Muscle of leg (tissue), 11 donors: ENCODE measurements around the gene ASB16. TPM values are rescaled to one million over a fixed set of nuclear protein-coding genes. Genes with fewer than 3 reads are reported as not detected.
A peak's percentile ranks its signal among the peaks of the same experiment; 100 is the strongest.

ENCODE experiments used
- DNase-seq: peaks from one replicate; pipeline ENCODE4 v3.0.0; 2013
- H3K27ac ChIP-seq: one replicate; pipeline ENCODE4 v1.5.1; 2013; ENCODE audit warnings: mild to moderate bottlenecking, low read length, control low read depth
- H3K27me3 ChIP-seq: one replicate; pipeline ENCODE4 v1.6.1; 2013; ENCODE audit warnings: low read length; ENCODE audit not compliant: control insufficient read depth, insufficient read depth
- H3K36me3 ChIP-seq: one replicate; pipeline ENCODE4 v1.6.1; 2013; ENCODE audit warnings: low read length; ENCODE audit not compliant: control insufficient read depth, insufficient read depth
- H3K4me1 ChIP-seq: one replicate; pipeline ENCODE4 v1.6.1; 2013; ENCODE audit warnings: low read length; ENCODE audit not compliant: control insufficient read depth, insufficient read depth
- H3K4me3 ChIP-seq: one replicate; pipeline ENCODE4 v1.5.1; 2013; ENCODE audit warnings: low read length, control low read depth
- H3K9me3 ChIP-seq: replicated peaks from 2 replicates; pipeline ENCODE4 v1.6.1; 2013; ENCODE audit warnings: low read depth, low read length; ENCODE audit not compliant: control insufficient read depth
- WGBS: methylation state at CpG from one replicate; pipeline ENCODE4 v1.1.5; 2013; ENCODE audit warnings: missing lambda C conversion rate; ENCODE audit not compliant: insufficient coverage; 5-methylcytosine and 5-hydroxymethylcytosine counted together
- polyA plus RNA-seq, 8 donors: library from polyadenylated mRNA; unstranded; fragments of 120-200 nt; gene quantifications; one replicate each; pipeline versions ENCODE4 v1.2.1 to v1.2.3, GENCODE V29; 2013; ENCODE audit warnings: inconsistent platforms in 1 of 8, low replicate concordance in 1 of 8; ENCODE audit not compliant: insufficient read length in 8 of 8, insufficient read depth in 1 of 8
- total RNA-seq: library from RNA; stranded (reverse); fragments of 120-200 nt; gene quantifications from one replicate; pipeline ENCODE4 v1.2.4, GENCODE V29; 2013

ASB16 gene
- total and polyA plus RNA-seq, 9 donors: 3.3 to 17.9 (median 11.5) TPM

GRCh38 chr17:44218344-44219107, 48.0 kb downstream of the ASB16 start:
- peak overlapping the region; percentile 48 for H3K4me3 ChIP-seq
- H3K4me1 ChIP-seq: peaks cover 31% of the 10 kb centered on the region
- H3K9me3 ChIP-seq: no peaks in the 10 kb centered on the region
- peak overlapping the region; percentile 76 for H3K27ac ChIP-seq
- no peaks in the 10 kb centered on the region for H3K27me3 ChIP-seq
- peak; percentile 98 for DNase-seq
- WGBS: under 1% methylated on average over 49 of the region's 89 CpGs
- peaks cover 45% of the 10 kb centered on the region for H3K36me3 ChIP-seq

- Histone ChIP-seq H3K36me3 (peaks cover 39% of the 10 kb centered on the region), H3K27me3 (no peaks in the 10 kb centered on the region), H3K4me1 (peaks cover 36% of the 10 kb centered on the region), H3K4me3 (peak overlapping the region; percentile 35), H3K9me3 (no peaks in the 10 kb centered on the region), H3K27ac (peak overlapping the region; percentile 55)
- DNase-seq: peak; percentile 91
- under 1% methylated on average over 70 of the region's 73 CpGs for WGBS
These were observed 48.7 kb downstream of the ASB16 start for GRCh38 chr17:44219108-44219615.

GRCh38 chr17:44219616-44220212, 49.2 kb downstream of the ASB16 start, which contains the start of gene UBTF:
Gene UBTF, minus strand, starts transcription at chr17:44219675. Its CDS starts 1,446 bp downstream, at chr17:44218229.
- Histone ChIP-seq H3K4me3 (peak within 1 kb of the TSS; percentile 80), H3K27ac (peak within 1 kb of the TSS; percentile 83), H3K4me1 (peaks cover 36% of the 10 kb centered on the region), H3K9me3 (no peaks in the 10 kb centered on the region), H3K36me3 (peaks cover 33% of the 10 kb centered on the region), H3K27me3 (no peaks in the 10 kb centered on the region)
- WGBS: under 1% methylated on average over 32 of the region's 76 CpGs
- peak; percentile 91 for DNase-seq

- peaks cover 26% of the 10 kb centered on the region for H3K36me3 ChIP-seq
- peak overlapping the region; percentile 83 for H3K27ac ChIP-seq
- H3K27me3 ChIP-seq: no peaks in the 10 kb centered on the region
- under 1% methylated on average over 85 of the region's 108 CpGs for WGBS
- H3K4me3 ChIP-seq: peak overlapping the region; percentile 80
- DNase-seq: peak; percentile 86
- H3K9me3 ChIP-seq: no peaks in the 10 kb centered on the region
- H3K4me1 ChIP-seq: peaks cover 36% of the 10 kb centered on the region
These were observed 49.9 kb downstream of the ASB16 start for GRCh38 chr17:44220213-44221083.

GRCh38 chr17:44221084-44221861, 50.8 kb downstream of the ASB16 start:
- WGBS: 0% methylated on average over 34 of the region's 54 CpGs
- Histone ChIP-seq H3K27me3 (no peaks in the 10 kb centered on the region), H3K27ac (peak overlapping the region; percentile 83), H3K9me3 (no peaks in the 10 kb centered on the region), H3K4me3 (peak overlapping the region; percentile 43), H3K36me3 (peaks cover 18% of the 10 kb centered on the region), H3K4me1 (peaks cover 36% of the 10 kb centered on the region)
- peak; percentile 95 for DNase-seq

- WGBS: 0% methylated on average over 10 of the region's 17 CpGs
- no peak for DNase-seq
- peaks cover 34% of the 10 kb centered on the region for H3K4me1 ChIP-seq
These were observed 51.3 kb downstream of the ASB16 start for GRCh38 chr17:44221862-44222111.

GRCh38 chr17:44222112-44222869, 51.8 kb downstream of the ASB16 start:
- DNase-seq: peak; percentile 84
- Histone ChIP-seq H3K9me3 (no peaks in the 10 kb centered on the region), H3K27me3 (no peaks in the 10 kb centered on the region), H3K36me3 (peaks cover 8% of the 10 kb centered on the region), H3K4me1 (peaks cover 29% of the 10 kb centered on the region), H3K4me3 (peak overlapping the region; percentile 43), H3K27ac (peak overlapping the region; percentile 83)
- 0% methylated on average over 31 of the region's 36 CpGs for WGBS

More at GRCh38 chr17:44221862-44222111, 51.3 kb downstream of the ASB16 start:
- Histone ChIP-seq H3K9me3 (no peaks in the 10 kb centered on the region), H3K36me3 (peaks cover 13% of the 10 kb centered on the region), H3K4me3 (peak overlapping the region; percentile 43), H3K27ac (peak overlapping the region; percentile 83), H3K27me3 (no peaks in the 10 kb centered on the region)

GRCh38 chr17:44223541-44224071, 53.1 kb downstream of the ASB16 start:
- Histone ChIP-seq H3K4me3 (no peak overlapping the region), H3K9me3 (no peaks in the 10 kb centered on the region), H3K27ac (peak overlapping the region; percentile 83), H3K4me1 (peaks cover 19% of the 10 kb centered on the region), H3K36me3 (no peaks in the 10 kb centered on the region), H3K27me3 (no peaks in the 10 kb centered on the region)
- DNase-seq: peak; percentile 64
- WGBS: 18% methylated on average over 3 of the region's 7 CpGs
